HEK293T (cell line): ENCODE data around the gene GAB2.

Experiments used
- CTCF ChIA-PET: fragments of 350-600 bp; formaldehyde crosslinking; extraction: SDS; loops from one replicate; lab custom pipeline; 2021; ENCODE audit warnings: antibody characterized with exemption, inconsistent platforms; lab: Yijun Ruan, JAX
- POLR2A ChIA-PET: fragments of 350-600 bp; formaldehyde crosslinking; extraction: SDS; loops from one replicate; lab custom pipeline; 2020; ENCODE audit warnings: antibody characterized with exemption, inconsistent platforms; lab: Yijun Ruan, JAX
- DNase-seq: peaks from one replicate; pipeline ENCODE4 v3.0.0; 2012; ENCODE audit warnings: mixed read lengths; ENCODE audit errors: extremely low spot score
- ARNT ChIP-seq: fragments of 450-650 bp; IDR thresholded peaks from 2 replicates; pipeline ENCODE4 v1.6.1; 2017; ENCODE audit warnings: mild to moderate bottlenecking
- BHLHE40 ChIP-seq: fragments of 450-650 bp; IDR thresholded peaks from 2 replicates; pipeline ENCODE4 v1.6.1; 2016; ENCODE audit warnings: mild to moderate bottlenecking, moderate library complexity, borderline replicate concordance
- CTBP1 ChIP-seq: fragments of 450-650 bp; IDR thresholded peaks from 2 replicates; pipeline ENCODE4 v1.6.1; 2016; ENCODE audit warnings: borderline replicate concordance
- ELF4 ChIP-seq: fragments of 450-650 bp; IDR thresholded peaks from 2 replicates; pipeline ENCODE4 v1.6.1; 2017; ENCODE audit warnings: antibody characterized with exemption
- FOXA1 ChIP-seq: fragments of 450-650 bp; IDR thresholded peaks from 2 replicates; pipeline ENCODE4 v1.6.1; 2016; ENCODE audit warnings: mild to moderate bottlenecking
- FOXK2 ChIP-seq: fragments of 450-650 bp; IDR thresholded peaks from 2 replicates; pipeline ENCODE4 v1.6.1; 2016; ENCODE audit warnings: mild to moderate bottlenecking
- FOXM1 ChIP-seq: fragments of 450-650 bp; IDR thresholded peaks from 2 replicates; pipeline ENCODE4 v1.6.1; 2017; ENCODE audit warnings: mild to moderate bottlenecking, borderline replicate concordance
- HDGF ChIP-seq: fragments of 450-650 bp; IDR thresholded peaks from 2 replicates; pipeline ENCODE4 v1.6.1; 2017; ENCODE audit warnings: antibody characterized with exemption, borderline replicate concordance
- L3MBTL2 ChIP-seq: fragments of 450-650 bp; conservative IDR thresholded peaks from 2 replicates; pipeline ENCODE4 v1.6.1; 2016; ENCODE audit warnings: mild to moderate bottlenecking
- LEF1 ChIP-seq: fragments of 450-650 bp; IDR thresholded peaks from 2 replicates; pipeline ENCODE4 v1.6.1; 2017; ENCODE audit warnings: mild to moderate bottlenecking, borderline replicate concordance
- NFRKB ChIP-seq: fragments of 450-650 bp; IDR thresholded peaks from 2 replicates; pipeline ENCODE4 v1.6.1; 2016; ENCODE audit warnings: mild to moderate bottlenecking, moderate library complexity
- SP1 ChIP-seq: fragments of 450-650 bp; IDR thresholded peaks from 2 replicates; pipeline ENCODE4 v1.6.1; 2017
- SUZ12 ChIP-seq: fragments of 450-650 bp; IDR thresholded peaks from 2 replicates; pipeline ENCODE4 v1.6.1; 2016; ENCODE audit warnings: mild to moderate bottlenecking
- TARDBP ChIP-seq: fragments of 450-650 bp; IDR thresholded peaks from 2 replicates; pipeline ENCODE4 v1.6.1; 2016
- ZNF384 ChIP-seq: fragments of 450-650 bp; IDR thresholded peaks from 2 replicates; pipeline ENCODE4 v1.6.1; 2016
- TF ChIP-seq, protein P1 (sequence below): fragments of 450-650 bp; IDR thresholded peaks from 2 replicates; pipeline ENCODE4 v1.6.1; 2016

Gene GAB2

DNA sequence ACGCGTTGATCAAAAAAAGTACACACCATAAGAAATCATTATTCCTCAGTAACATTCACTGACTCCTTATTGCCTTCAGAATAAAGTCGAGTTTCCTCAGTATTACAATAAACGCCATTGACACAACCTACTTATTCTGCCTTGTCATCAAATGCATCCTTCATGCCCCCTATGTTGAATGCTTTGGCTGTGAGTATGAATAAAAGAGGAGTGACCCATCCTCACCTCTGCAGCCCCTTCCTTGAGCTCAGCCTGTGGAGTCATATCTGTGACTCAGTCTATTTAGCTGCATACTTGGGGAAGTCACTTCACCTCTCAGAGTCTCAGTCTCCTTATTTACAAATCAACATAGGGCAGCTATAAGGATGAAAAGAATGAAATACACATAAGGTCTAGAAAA lies 163.8 kb downstream of the GAB2 start:
- POLR2A ChIA-PET: no interaction called here
- CTCF ChIA-PET: no interaction called here
- no peak for DNase-seq
- TF ChIP-seq ELF4 (no peak), NFRKB (no peak), FOXM1 (no peak), FOXK2 (no peak), ZNF384 (no peak), L3MBTL2 (no peak), BHLHE40 (no peak), SUZ12 (no peak), ARNT (no peak)
- TF ChIP-seq, protein P1, sequence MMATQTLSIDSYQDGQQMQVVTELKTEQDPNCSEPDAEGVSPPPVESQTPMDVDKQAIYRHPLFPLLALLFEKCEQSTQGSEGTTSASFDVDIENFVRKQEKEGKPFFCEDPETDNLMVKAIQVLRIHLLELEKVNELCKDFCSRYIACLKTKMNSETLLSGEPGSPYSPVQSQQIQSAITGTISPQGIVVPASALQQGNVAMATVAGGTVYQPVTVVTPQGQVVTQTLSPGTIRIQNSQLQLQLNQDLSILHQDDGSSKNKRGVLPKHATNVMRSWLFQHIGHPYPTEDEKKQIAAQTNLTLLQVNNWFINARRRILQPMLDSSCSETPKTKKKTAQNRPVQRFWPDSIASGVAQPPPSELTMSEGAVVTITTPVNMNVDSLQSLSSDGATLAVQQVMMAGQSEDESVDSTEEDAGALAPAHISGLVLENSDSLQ: no peak

DNA sequence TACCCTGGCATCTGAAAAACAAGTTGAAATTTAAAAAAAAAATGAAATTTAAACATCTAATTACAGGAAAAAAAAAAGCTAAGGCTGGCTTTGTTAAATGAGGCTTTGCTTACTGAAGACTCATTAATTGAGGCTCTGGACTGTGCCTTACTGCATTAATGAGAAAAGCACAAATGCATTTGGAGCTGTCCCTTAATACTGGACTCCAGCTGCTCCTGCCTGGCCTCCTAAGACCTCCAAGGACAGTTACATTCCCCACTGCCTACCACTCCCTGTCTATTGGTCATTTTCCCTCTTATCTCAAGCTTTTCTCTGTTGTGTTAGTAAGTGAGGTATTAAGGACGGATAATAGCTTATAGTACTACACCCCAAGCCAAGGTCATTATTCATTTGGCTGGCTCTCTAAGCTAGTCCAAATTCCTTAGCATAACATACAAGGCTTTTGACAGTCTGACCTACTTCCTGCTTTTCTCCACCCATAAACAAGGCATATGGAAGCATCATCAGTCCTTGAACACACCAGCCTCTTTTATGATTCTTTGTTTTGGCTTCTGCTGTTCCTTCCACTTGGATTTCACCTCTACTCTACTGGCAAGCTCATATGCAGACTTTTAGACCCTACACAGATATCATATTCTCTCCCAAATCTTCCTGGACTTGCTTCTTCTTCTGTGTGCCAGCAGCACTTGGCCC lies 166.4 kb downstream of the GAB2 start:
- TF ChIP-seq TARDBP (no peak), SUZ12 (no peak), L3MBTL2 (no peak), ARNT (no peak), ELF4 (no peak), CTBP1 (no peak), BHLHE40 (no peak), NFRKB (no peak), FOXA1 (no peak), SP1 (no peak), ZNF384 (no peak), HDGF (no peak), FOXM1 (no peak), FOXK2 (no peak)
- TF ChIP-seq, protein P1: no peak
- ChIA-PET CTCF (no interaction called here), POLR2A (no interaction called here)
- DNase-seq: no peak

DNA sequence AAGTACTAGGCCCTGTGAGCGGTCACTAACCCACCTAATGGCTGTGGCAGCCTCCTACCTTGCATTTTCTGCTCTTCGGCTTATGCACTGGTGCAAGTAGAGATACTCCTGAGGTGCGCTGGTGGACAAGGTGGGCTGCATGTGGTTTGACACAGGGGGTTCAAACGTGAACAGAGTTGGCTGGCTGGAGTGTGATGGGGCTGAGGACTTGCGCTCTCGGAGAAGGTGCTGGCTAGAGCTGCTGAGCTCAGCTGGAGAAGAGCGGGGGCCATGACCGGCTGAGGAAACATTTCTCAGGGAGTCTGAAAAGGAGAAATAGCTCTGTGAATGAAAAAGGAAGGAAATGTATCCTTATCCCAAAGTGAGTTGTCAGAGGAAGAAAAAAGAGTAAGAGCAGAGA lies 167.5 kb downstream of the GAB2 start:
- POLR2A ChIA-PET: no interaction called here
- CTCF ChIA-PET: no interaction called here
- no peak for DNase-seq
- TF ChIP-seq FOXK2 (no peak), SP1 (no peak), L3MBTL2 (no peak)

DNA sequence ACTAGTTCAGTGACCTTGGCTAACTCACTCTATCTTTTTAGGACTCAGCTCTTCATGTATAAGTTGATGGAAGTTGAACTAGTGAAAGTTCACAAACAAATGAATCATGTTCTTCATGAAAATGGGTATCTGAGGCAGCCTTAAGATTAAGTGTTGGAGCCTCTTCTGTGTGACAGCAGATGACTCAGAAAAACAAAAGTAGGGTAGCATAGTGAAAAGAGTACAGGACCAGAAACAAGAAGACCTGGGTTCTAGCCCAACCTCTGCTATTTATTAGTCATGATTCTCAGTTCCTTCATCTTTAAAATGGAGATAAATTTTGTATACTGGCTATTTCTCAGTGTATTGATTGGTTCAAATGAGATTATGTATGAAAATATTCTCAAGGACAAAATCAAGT lies 168.7 kb downstream of the GAB2 start:
- ChIA-PET POLR2A (no interaction called here), CTCF (no interaction called here)
- TF ChIP-seq FOXK2: no peak
- no peak for DNase-seq

GRCh38 chr11:78248191-78248590 lies 169.4 kb downstream of the GAB2 start:
- TF ChIP-seq ARNT (no peak), CTBP1 (no peak), LEF1 (no peak), FOXK2 (no peak), FOXA1 (no peak), BHLHE40 (no peak), NFRKB (no peak), FOXM1 (no peak), TARDBP (no peak), ELF4 (no peak), SUZ12 (no peak), L3MBTL2 (no peak), HDGF (no peak), SP1 (no peak)
- TF ChIP-seq, protein P1: no peak
- DNase-seq: no peak
- ChIA-PET CTCF (no interaction called here), POLR2A (no interaction called here)

- ChIA-PET POLR2A (no interaction called here), CTCF (interaction anchor here (0.6 kb wide), 1 partner anchor 515 kb away, joined by 3 read pairs; no protein-coding TSS in a partner anchor)
- DNase-seq: no peak
- TF ChIP-seq SP1 (no peak), CTBP1 (no peak), FOXM1 (no peak), LEF1 (no peak), SUZ12 (no peak), ELF4 (no peak), BHLHE40 (no peak), FOXK2 (no peak), FOXA1 (no peak)
- TF ChIP-seq, protein P1: no peak
These were observed 172.9 kb downstream of the GAB2 start for GRCh38 chr11:78244546-78245255.
